CD4-positive, alpha-beta T cell treated with Interleukin-17A for 1 hour (primary cell): Measurements from ENCODE around the gene RNU1-1.
A peak's percentile ranks its signal among the peaks of the same experiment; 100 is the strongest.
"Not testable (repeated sequence)": the region's sequence is repeated elsewhere in the genome, so short reads cannot be mapped to it uniquely, and the experiment has no call there.

Experiments
- DNase-seq: peaks from one replicate; pipeline ENCODE4 v3.0.0-alpha.2; 2020

Gene RNU1-1

DNA sequence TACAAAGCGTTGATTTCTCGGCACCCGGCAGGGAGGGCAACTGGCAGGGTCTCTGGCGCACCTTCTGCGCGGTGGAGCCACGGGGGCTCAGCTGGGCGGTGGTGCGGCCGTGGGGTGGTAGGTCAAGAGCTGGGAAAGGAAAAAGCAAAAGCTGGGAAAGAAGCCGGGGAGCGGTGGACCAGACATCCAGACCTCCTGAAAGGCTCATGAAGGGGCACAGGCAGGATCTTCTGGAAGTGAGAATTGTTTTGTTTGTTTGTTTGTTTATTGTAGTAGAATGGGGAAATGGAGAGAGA lies 7.2 kb upstream of the RNU1-1 start:
- no peak for DNase-seq

DNA sequence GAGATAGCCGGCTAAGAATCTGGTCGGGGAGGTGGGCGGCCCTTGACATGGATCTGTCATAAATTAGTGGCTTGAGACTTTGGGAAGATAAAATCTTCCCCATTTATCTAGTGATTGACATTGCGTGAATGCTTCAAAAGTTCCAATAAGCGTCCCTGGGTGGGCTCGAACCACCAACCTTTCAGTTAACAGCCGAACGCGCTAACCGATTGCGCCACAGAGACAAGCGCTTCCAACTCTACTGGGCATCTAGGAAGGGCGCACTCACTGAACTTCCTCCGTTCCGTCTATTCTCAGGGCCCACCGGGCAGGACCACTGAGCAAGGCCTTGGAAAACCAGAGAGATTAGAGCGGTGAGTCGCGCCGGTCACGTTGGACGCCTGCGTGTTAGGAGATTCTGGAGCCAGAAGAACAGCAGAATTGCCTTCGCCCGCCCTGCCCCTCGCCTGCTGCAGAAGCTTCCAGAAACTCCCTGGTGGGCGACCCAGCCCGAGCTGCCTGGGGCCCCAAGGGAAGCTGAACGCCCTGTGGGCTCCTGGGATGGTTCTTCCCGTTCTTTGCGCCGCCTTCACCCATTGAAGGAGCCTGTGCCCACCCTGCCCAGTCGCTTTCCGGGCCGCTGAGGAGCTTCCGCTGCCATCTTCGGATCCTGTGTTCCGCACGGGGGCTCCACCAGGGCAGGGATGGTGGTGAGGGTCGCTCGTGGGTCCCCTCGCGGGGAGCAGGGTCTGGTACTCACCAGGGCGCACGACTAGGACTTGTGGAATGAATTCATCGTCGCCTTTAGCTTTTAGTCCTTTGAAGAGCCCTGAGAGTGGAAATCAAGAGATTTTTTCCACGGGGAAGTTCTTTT lies 6.6 kb upstream of the RNU1-1 start:
- DNase-seq, result not testable (repeated sequence)

DNA sequence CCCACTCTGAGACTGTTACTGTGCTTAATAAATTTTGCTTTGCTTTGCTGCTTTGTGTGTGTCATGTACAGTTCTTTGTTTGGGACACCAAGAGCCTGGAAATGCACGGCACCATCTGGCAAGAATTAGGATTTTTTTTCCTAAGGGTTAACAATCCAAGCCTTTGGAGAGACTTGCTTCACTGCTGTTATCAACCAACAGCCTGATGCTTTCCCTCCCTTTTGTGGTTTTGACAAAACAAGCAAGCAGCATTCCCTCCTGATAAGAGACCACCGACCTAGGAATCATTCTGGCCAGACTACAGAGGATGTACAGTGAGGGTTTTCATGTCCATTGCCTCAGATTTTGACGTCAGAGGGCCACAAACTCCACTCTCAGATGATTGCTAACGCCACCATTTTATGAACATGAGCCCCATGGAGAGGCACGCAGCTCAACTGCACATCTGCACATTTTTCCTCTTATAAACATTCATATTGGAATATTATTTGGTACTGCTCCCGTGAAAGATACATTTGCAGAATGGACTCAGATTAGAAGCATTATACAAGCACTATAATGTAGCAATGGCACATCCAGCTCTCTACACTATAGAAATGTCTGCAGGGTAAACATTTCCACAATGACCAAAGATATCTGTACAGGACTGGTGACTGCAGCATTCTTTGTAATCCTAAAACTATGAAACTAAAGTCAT lies 5.3 kb upstream of the RNU1-1 start:
- DNase-seq, result not testable (repeated sequence)

DNA sequence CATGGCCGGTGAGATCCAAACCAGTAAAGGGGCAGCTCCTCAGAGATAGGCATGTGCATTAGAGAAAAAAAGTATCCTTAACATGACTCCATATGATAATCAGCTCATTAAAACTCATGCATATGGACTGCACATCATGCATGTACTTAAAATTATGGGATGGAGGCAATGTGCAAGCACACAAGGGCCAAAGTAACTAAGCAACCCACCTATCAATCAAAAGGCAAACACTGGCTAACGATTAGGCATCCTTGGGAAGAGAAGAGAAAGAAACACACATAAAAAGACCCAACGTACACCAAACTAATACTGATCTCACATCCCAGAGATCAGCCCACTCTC lies 4.8 kb upstream of the RNU1-1 start:
- DNase-seq, result not testable (repeated sequence)

DNA sequence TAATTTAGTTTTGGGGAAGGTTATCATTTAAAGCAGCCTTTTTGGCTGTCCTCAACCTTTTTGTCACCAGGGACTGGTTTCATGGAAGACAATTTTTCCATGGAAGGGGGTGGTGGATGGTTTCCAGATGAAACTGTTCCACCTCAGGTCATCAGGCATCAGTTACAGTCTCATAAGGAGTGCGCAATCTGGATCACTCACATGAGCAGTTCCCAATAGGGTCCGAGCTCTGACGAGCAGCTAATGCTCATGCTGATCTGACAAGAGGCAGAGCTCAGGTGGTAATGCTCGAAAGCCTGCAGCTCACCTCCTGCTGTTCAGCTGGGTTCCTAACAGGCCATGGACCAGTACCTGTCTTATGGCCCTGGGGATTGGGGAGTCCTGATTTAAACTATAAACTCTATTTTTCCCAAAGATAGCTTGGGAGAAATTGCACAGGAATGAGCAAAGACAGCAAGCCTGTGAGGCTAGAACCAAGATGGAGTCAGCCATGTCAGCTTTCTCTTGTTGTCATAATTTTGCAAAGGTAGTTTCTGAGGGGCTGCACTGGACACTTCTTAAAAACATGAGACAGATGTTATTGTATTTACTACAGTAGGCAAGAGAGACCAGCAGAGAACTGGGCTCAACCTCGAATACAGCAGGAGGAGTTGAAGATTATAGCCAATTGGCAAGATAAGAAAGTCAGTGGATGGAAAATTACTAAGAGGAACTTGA lies 2.8 kb upstream of the RNU1-1 start:
- not testable (repeated sequence) for DNase-seq

DNA sequence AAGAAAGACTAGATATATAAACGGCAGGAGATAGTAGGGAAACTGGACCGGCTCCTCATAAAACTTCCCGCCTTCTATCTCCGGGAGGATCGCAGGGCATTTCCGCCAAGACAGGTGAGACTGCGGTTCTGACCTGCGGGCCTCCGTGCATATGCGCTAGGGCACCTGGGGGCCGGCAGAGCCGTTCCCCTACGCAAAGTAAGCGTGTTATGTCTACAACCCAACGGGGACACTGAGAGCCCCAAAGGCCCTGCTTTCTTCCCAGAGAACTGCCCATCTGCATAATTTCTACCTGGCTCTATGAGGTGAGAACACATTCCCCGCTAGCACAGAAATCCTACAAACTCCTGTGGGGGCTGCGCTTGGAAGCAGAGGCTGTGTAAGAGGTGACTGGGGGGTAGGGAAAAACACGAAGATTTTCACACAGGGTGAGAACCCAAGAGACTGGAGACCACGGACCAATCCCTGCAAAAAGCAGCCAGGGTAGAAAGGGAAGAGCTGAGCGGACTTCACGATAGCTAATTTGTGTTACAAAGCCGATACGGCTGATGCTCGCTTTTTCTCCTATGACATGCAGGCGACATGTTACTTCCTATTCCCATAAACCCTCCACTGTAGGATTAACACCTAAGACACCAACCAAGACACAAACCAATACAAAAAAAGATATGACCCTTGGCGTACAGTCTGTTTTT lies 526 bp downstream of the RNU1-1 start:
- peak; percentile 83 for DNase-seq

DNA sequence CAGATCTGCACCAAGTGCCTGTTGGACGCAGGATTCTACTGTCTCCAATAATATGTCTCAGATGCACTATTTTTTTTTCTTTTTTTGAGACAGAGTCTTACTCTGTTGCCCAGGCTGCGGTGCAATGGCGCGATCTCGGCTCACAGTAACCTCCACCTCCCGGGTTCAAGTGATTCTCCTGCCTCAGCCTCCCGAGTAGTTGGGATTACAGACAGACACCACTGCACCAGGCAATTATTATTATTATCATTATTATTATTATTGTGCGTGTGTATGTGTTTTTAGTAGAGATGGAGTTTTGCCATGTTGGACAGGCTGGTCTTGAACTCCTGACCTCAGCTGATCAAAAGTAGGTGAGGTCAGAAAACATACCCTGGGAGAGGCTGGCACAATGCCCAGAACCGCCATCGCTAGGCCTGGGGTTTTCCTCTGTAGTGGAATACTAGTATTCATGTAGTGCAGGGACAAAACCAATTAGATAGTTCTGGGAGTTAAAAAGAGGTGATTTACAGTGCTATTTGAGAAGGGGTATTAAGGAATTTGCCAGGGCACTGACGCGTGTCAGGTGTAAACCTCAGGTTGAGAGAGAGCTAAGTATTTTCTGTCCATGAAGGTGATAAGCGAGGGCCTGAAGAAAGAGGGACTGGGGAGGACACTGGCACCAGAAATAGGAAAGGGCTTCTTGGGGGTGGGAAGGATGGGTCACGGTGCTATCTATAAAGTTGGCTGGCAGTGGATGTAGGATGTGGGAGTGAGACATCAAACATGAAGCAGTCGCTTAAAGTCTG lies 1.3 kb downstream of the RNU1-1 start:
- peak; percentile 52 for DNase-seq

DNA sequence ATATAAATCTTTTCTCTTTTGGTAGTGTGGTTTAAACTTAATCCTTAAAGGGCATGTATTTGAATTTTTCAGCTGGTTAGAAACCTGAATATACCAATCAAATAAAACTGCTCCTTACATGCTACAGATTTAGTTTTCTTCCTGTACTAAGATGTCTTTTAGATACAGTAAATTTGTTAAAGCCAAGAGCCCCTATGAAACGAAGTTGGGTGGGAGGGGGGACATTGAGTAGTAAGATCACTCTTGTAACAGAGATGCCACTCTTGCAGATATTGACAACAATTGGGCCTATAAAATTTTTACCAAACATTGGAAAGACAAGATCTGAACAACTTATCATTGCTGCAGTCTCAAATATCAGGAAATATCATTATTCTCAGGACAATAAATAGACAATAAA lies 2.2 kb downstream of the RNU1-1 start:
- not testable (repeated sequence) for DNase-seq

DNA sequence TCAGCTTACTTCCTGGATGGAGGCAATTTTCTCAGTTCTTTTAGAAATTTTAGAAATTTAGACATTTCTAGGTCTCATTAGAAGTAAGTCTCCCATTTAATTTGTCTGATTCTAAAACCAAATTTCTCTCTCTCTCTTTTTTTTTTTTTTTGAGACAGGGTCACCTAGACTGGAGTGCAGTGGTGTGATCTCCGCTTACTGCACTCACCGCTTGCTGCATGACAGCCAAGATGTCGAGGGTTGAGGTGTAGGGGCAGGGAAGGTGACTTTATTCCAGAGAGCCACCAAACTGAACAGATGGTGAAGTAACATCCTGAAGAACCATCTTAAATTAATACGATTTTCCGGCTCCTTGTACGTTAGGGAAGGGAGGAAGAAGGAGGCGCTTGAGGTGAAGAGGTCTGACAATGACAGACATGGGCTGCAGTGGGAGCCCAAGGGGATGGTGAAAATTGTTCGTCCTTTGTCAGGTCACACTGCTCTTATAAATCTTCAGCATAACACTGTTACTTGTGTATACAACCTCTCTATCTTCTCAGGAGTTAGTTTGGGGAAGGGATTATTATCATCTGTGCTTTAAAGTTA lies 5.1 kb downstream of the RNU1-1 start:
- DNase-seq, result not testable (repeated sequence)

DNA sequence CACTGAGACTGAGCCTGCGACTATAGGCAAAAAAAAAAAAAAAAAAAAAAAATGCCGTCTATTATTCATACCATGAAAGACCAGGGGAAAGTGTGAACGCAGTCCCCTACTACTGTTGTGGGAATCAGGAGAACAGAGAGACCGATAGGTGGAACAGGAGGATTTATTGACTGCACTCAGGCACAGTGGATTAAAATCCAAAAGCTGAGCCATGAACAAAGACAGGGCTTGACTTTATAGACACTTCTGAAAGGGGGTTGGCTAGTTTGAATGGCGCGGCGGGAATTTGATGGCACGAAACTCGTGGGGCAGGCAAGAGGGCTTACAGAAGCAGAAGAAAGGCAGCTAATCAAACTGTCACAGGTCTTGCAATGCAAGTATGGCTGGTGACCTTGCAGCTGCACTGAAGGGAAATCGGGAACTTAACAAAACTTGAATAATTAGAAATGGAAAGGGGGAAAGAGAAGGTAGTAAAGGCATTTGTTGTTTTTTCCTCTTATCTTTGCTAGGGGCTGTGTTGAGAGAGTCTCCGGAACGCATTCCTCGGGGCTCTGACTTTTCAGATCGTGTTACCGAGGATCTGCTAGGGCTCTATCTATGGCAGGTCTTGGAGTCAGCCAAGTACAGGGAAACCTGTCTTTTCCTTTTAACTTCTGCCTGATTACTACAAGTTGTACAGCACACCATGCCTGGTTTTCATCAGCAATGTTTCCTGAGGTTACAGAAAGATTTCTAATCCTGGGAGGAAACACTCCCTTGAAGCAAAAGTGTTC lies 7.5 kb downstream of the RNU1-1 start:
- not testable (repeated sequence) for DNase-seq

DNA sequence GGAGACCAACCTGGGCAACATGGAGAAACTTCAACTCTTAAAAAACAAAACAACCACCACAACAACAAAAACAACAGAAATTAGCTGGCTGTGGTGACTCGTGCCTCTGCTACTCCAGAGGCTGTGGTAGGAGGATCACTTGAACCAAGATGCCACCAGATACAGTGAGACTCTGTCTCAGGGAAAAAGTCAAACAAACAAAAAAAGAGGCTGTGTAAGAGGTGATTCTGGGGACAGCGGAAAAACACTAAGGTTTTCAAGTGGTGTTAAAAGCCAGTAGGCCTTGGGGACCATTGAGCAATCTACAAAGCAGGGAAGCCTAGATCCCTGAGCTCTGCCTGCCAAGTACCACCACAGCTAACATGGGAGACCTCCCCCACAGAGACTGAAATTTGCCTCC lies 8.2 kb downstream of the RNU1-1 start:
- DNase-seq, result not testable (repeated sequence)

DNA sequence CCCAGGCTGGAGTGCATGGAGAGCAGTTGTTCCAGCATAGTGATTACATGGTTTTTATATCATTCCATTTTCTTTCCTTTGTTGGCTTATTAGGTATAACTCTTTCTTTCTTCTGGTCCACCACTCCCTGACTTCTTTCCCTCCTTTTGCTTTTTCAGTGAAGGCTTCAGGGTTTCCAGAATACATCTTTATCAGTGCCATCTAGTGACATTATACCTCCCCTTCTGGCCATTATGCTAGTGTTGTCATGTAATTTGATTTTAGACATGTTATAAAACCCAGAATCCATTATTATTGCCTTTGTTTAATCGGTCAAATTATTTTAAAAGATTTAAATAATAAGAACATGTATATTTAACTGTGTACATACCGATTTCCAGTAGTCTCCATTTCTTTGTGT lies 10.6 kb downstream of the RNU1-1 start:
- no peak for DNase-seq

DNA sequence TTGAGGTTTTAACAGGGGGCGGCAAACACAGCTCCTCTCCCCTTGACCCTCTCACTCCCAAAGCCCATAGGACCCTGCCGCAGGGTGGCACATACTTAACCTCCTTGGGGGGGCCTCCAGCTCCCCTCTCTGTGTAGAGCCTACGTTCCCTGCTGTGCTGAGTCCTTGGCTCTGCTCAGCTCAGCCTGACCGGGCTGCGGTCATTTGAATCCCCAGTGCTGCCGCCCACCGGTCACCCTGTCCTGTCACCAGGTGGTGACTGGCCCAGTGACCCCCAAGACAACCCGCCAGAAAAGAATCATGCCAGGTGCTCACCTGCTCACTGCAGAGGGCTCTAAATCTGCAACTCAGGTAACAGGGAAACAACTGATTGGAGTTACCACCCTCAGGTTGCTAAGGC lies 12.6 kb downstream of the RNU1-1 start:
- DNase-seq, result not testable (repeated sequence)

DNA sequence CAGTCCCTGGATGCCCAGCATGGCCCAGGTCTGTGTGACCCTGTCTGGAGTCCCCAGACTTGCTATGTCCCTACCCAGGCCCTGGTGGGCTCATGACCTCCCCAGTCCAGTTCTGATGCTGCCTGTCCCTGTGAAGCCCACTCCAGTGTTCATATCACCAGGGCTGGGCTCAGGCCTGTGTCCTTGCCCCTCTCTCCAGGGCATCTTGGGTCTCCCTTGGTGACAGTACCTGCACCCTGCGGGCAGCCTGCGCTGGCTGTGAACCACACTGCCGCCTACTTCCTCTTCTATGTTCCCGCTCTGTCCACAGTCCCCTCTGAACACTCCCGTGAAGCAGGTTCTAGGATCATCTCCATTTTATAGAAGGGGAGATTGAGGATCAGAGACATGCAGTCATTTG lies 13.1 kb downstream of the RNU1-1 start:
- not testable (repeated sequence) for DNase-seq

DNA sequence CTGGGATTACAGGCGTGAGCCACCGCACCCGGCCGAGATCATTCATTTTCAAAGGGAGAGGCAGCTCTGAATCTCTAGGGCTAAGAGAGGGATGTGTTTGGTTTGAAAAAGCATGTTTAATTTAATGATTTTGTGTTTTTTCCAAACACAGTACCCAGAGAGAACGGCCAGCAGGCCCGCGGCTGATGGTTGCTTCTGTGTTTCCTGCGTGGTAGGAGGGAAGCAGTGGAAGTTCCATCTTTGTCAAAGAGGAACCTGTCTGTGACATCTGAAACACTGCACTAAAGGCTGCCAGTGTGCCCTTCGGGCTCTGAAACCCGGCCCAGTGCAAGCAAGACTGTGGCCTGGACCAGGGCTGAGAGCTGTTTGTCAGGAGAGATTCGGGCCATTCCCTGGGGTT lies 13.6 kb downstream of the RNU1-1 start:
- not testable (repeated sequence) for DNase-seq

DNA sequence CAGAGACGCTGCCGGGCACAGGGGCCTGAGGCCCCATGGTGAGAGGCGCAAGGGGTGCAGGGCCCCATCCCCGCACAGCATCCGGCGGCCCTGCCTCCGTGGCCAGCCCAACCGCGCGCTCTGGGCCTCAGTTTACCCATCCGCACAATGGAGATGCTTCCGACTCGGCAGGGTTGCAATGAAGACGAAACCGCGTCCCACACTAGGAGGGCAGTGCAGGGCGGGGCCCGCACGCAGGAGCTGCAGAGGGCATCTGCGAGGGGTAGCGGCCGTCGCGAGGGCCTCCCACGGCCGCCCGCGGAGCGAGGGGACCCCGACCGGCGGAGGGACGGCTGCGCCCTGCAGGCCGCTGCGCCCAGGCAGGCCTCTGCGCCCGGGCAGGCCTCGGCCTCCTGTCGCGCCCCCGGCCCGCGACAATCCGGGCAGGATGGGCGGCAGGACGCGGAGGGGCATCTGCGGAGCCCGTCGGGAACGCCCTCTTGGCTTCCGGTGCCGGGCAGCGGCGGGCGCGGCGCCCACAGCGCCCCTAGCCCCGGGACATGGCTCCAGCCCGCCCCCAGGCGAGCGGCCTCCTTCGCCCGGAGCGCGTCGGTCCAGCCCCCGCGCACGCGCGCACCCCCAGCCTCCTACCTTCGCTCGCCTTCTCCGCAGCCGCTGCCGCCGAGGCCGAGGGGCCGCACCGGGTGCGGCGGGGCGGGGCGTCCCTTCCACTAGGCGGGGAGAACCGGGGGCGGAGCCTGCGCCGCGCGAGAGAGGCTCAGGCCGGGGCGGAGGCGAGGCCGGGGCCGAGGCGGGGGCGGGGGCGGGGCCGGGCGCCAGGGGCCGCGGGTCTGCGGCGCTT lies 15.3 kb downstream of the RNU1-1 start:
- DNase-seq, result peak; percentile 89

DNA sequence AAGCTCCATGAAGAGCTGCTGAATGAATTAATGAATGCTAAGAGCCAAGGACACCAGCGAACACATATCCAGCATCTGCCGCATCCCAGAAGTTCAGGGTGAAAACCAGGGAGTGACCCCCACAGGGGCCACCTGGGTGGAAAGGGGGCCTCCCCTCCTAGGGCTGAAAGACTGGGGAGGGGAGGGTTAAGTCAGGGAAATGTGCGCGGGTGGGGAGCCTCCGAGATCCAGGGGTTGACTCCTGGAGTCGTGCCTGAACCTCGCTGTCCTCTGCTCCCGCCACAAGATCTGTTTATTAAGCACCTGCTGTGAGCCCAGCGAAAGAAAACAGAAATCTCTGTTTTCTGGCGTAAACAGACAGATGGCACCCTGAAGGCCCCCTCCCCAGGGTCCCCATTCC lies 16.0 kb downstream of the RNU1-1 start:
- not testable (repeated sequence) for DNase-seq

DNA sequence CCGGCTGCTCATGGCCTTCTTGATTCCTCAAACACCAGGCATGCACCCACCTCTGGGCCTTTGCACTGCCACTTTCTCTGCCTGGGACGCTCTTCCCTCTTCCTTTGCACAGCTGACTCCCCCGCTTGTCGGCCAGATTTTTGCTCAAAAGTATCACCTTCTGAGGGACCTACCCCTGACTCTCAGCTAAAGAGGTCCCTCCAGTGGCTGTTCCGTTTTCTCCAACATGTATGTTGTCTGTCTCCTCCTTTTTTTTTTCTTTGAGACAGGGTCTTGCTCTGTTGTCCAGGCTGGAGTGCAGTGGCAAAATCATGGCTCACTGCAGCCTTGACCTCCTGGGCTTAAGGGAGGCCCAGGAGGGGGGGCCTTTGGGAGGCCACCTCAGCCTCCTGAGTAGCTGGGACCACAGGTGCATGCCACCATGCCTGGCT lies 16.6 kb downstream of the RNU1-1 start:
- DNase-seq, result not testable (repeated sequence)

DNA sequence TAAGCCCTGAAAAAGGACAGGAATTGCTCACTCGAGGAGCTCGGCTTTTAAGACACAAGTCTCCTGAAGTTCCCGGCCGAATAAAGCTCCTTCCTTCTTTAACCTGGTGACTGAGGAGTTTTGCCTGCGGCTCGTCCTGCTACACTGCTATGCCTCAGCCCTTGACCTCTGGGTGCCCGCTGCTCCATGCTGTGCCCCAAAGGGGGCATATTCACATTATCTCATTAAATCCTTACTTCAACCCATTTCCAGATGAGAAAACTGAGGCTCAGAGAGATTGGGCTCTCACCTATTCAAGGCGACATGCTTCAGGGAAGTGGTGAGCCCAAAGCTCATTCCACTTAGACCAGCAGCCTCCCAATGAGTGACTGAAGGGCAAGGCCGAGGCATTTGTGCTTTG lies 20.4 kb downstream of the RNU1-1 start:
- DNase-seq, result not testable (repeated sequence)

DNA sequence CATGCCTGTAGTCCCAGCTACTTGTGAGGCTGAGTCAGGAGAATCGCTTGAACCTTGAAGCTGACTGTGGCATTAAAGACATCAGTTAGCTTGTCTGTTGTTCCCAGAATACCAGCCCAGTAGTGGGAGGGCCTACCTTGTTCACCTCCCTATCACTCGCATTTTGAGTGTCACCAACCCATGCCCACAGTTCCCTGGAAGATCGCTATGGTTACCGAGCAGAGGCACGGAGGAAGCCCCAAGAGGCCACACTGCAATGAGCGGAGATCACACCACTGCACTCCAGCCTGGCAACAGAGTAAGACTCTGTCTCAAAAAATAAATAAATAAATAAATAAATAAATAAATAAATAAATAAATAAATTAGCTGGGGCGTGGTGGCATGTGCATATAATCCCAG lies 21.1 kb downstream of the RNU1-1 start:
- not testable (repeated sequence) for DNase-seq
